H9 (cell line): ENCODE measurements around the gene ADRM1. TPM values are rescaled to one million over a fixed set of nuclear protein-coding genes. Genes with fewer than 3 reads are reported as not detected.

Experiments used
- DNase-seq: peaks from one replicate; pipeline ENCODE4 v3.0.0-alpha.2; 2017
- H2AFZ ChIP-seq: one replicate; pipeline ENCODE4 v1.6.1; 2013; ENCODE audit warnings: mild to moderate bottlenecking, low read length, control low read depth, moderate library complexity
- H2AK5ac ChIP-seq: 2 replicates; pipeline ENCODE4 v1.6.1; 2013; ENCODE audit warnings: low read length, control low read depth, mixed read lengths; ENCODE audit not compliant: insufficient read length
- H2BK120ac ChIP-seq: one replicate; pipeline ENCODE4 v1.6.1; 2013; ENCODE audit warnings: low read depth, mild to moderate bottlenecking, low read length, control low read depth, inconsistent platforms; ENCODE audit not compliant: poor library complexity, severe bottlenecking
- H2BK12ac ChIP-seq: 2 replicates; pipeline ENCODE4 v1.6.1; 2013; ENCODE audit warnings: low read length, control low read depth, mixed read lengths, low read depth; ENCODE audit not compliant: insufficient read length
- H2BK15ac ChIP-seq: 2 replicates; pipeline ENCODE4 v1.6.1; 2013; ENCODE audit warnings: low read depth, low read length, control low read depth
- H2BK20ac ChIP-seq: one replicate; pipeline ENCODE4 v1.6.1; 2013; ENCODE audit warnings: low read depth, mild to moderate bottlenecking, low read length, control low read depth, inconsistent platforms; ENCODE audit not compliant: poor library complexity, severe bottlenecking
- H2BK5ac ChIP-seq: 2 replicates; pipeline ENCODE4 v1.6.1; 2013; ENCODE audit warnings: low read length, control low read depth, mixed read lengths; ENCODE audit not compliant: insufficient read length
- H3K14ac ChIP-seq: 2 replicates; pipeline ENCODE4 v1.6.1; 2013; ENCODE audit warnings: low read length, control low read depth; ENCODE audit not compliant: insufficient read depth
- H3K18ac ChIP-seq: 2 replicates; pipeline ENCODE4 v1.6.1; 2013; ENCODE audit warnings: low read depth, mild to moderate bottlenecking, mixed read lengths, low read length, control low read depth; ENCODE audit not compliant: insufficient read length
- H3K23ac ChIP-seq: 2 replicates; pipeline ENCODE4 v1.6.1; 2013; ENCODE audit warnings: low read length, control low read depth, mixed read lengths, low read depth; ENCODE audit not compliant: insufficient read length
- H3K23me2 ChIP-seq: 2 replicates; pipeline ENCODE4 v1.6.1; 2013; ENCODE audit warnings: low read depth, mild to moderate bottlenecking, mixed read lengths, low read length, control low read depth; ENCODE audit not compliant: insufficient read length, poor library complexity, severe bottlenecking
- H3K27ac ChIP-seq: 2 replicates; pipeline ENCODE4 v1.5.1; 2013; ENCODE audit warnings: low read length, control low read depth, mixed read lengths, low read depth; ENCODE audit not compliant: insufficient read length
- H3K27me3 ChIP-seq: 2 replicates; pipeline ENCODE4 v1.6.1; 2013; ENCODE audit warnings: low read length, control low read depth, inconsistent platforms; ENCODE audit not compliant: insufficient read depth
- H3K4ac ChIP-seq: 2 replicates; pipeline ENCODE4 v1.6.1; 2013; ENCODE audit warnings: low read depth, mild to moderate bottlenecking, control low read depth, inconsistent platforms, low read length, moderate library complexity
- H3K4me1 ChIP-seq: 2 replicates; pipeline ENCODE4 v1.6.1; 2013; ENCODE audit warnings: low read length, control low read depth, inconsistent platforms; ENCODE audit not compliant: insufficient read depth
- H3K4me2 ChIP-seq: 2 replicates; pipeline ENCODE4 v1.6.1; 2013; ENCODE audit warnings: low read length, control low read depth, mixed read lengths; ENCODE audit not compliant: insufficient read length, insufficient read depth
- H3K56ac ChIP-seq: 2 replicates; pipeline ENCODE4 v1.6.1; 2013; ENCODE audit warnings: low read depth, mild to moderate bottlenecking, mixed read lengths, low read length, control low read depth; ENCODE audit not compliant: insufficient read length
- H3K79me1 ChIP-seq: 2 replicates; pipeline ENCODE4 v1.6.1; 2013; ENCODE audit warnings: low read depth, mild to moderate bottlenecking, moderate library complexity, low read length, control low read depth, inconsistent platforms; ENCODE audit not compliant: insufficient read depth, poor library complexity, severe bottlenecking
- H3K79me2 ChIP-seq: 2 replicates; pipeline ENCODE4 v1.6.1; 2013; ENCODE audit warnings: low read length, control low read depth, inconsistent platforms; ENCODE audit not compliant: insufficient read depth
- H3K9ac ChIP-seq: 2 replicates; pipeline ENCODE4 v1.6.1; 2013; ENCODE audit warnings: low read length, control low read depth, mixed read lengths; ENCODE audit not compliant: insufficient read length; ENCODE audit errors: extremely low read depth
- H3K9me3 ChIP-seq: one replicate; pipeline ENCODE4 v1.6.1; 2013; ENCODE audit warnings: low read depth, low read length, inconsistent platforms; ENCODE audit not compliant: control insufficient read depth
- H3T11ph ChIP-seq: one replicate; pipeline ENCODE4 v1.6.1; 2013; ENCODE audit warnings: mild to moderate bottlenecking, low read length, control low read depth, inconsistent platforms
- H4K20me1 ChIP-seq: one replicate; pipeline ENCODE4 v1.6.1; 2013; ENCODE audit not compliant: control insufficient read depth, insufficient read length, insufficient read depth
- H4K5ac ChIP-seq: 2 replicates; pipeline ENCODE4 v1.6.1; 2013; ENCODE audit warnings: low read depth, mild to moderate bottlenecking, mixed read lengths, low read length, control low read depth; ENCODE audit not compliant: insufficient read length
- H4K8ac ChIP-seq: replicated peaks from 2 replicates; pipeline ENCODE4 v1.6.1; 2013; ENCODE audit warnings: low read length, control low read depth, mixed read lengths, low read depth; ENCODE audit not compliant: insufficient read length
- H4K91ac ChIP-seq: 2 replicates; pipeline ENCODE4 v1.6.1; 2013; ENCODE audit warnings: low read depth, mild to moderate bottlenecking, moderate library complexity, mixed read lengths, low read length, control low read depth; ENCODE audit not compliant: insufficient read length
- H3K27ac Mint-ChIP-seq, 3 experiments: 2 replicates in 2 of 3; 3 replicates in 1 of 3; pipeline ENCODE4 v1.8.0; 2020 to 2021; ENCODE audit warnings: mixed read lengths in 3 of 3, mild to moderate bottlenecking in 1 of 3, moderate library complexity in 1 of 3
- H3K27me3 Mint-ChIP-seq: 2 replicates; pipeline ENCODE4 v1.8.0; 2021; ENCODE audit warnings: low read depth, mild to moderate bottlenecking, moderate library complexity, mixed read lengths
- H3K36me3 Mint-ChIP-seq, 3 experiments: 2 replicates in 2 of 3; 3 replicates in 1 of 3; pipeline ENCODE4 v1.8.0; 2020 to 2021; ENCODE audit warnings: low read depth in 3 of 3, mixed read lengths in 3 of 3; ENCODE audit not compliant: insufficient read depth in 1 of 3
- H3K4me1 Mint-ChIP-seq, 2 experiments: 2 replicates each; pipeline ENCODE4 v1.8.0; 2020; ENCODE audit warnings: mixed read lengths in 2 of 2
- H3K4me3 Mint-ChIP-seq, 2 experiments: 2 replicates in 1 of 2; 3 replicates in 1 of 2; pipeline ENCODE4 v1.8.0; 2020 to 2021; ENCODE audit warnings: mild to moderate bottlenecking in 2 of 2, mixed read lengths in 2 of 2, moderate library complexity in 1 of 2
- H3K9me3 Mint-ChIP-seq, 2 experiments: 2 replicates in 1 of 2; 3 replicates in 1 of 2; pipeline ENCODE4 v1.8.0; 2020; ENCODE audit warnings: mild to moderate bottlenecking in 2 of 2, mixed read lengths in 2 of 2, moderate library complexity in 1 of 2
- CTCF ChIP-seq: fragments of 200-600 bp; sonication (generic); conservative IDR thresholded peaks from 3 replicates; pipeline ENCODE4 v1.8.0; 2021; ENCODE audit warnings: antibody characterized with exemption, mild to moderate bottlenecking
- WGBS: extraction: QIAGEN DNeasy Blood & Tissue Kit; methylation state at CpG from one replicate; pipeline ENCODE4 v1.1.7; 2013; ENCODE audit warnings: missing lambda C conversion rate, low lambda C conversion rate, mixed read lengths; ENCODE audit not compliant: insufficient read length; ENCODE audit errors: extremely low coverage; 5-methylcytosine and 5-hydroxymethylcytosine counted together
- total RNA-seq: library from RNA; stranded (reverse); gene quantifications from 2 replicates; pipeline ENCODE4 v1.2.1, GENCODE V29; 2021

The ADRM1 gene
- total RNA-seq, 1 experiment from 2014 or later = 153 TPM

DNA sequence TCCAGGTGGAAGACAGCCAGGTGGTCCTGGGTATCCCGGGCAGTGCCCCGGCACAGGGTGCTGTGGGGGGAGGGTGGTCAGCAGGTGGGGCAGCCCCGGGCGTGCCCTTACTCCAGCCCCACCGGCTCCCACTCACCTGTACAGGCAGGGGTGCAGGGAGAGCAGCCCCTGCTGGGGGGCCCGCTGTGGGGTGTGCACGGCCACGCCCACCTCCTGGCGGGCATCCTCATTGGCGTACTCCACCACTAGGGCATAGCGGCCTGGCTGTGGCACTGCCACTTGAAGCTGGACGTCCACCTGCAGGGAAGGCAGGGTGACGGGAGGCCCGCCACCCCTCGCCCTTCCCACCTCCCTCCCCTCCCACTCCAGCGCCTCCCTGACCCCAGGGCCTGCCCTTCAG is 29.6 kb downstream of the ADRM1 start:
- Mint-ChIP-seq H3K4me1 (no peaks in the 10 kb centered on the region), H3K27me3 (no peaks in the 10 kb centered on the region)
- no peak overlapping the region for H3K18ac ChIP-seq

More for the DNA sequence above, 29.6 kb downstream of the ADRM1 start:
- Histone ChIP-seq H3T11ph (no peak overlapping the region), H3K79me1 (no peaks in the 10 kb centered on the region), H2BK12ac (no peak overlapping the region), H3K4me2 (no peak overlapping the region), H2BK15ac (no peak overlapping the region), H2BK5ac (no peak overlapping the region), H3K56ac (no peak overlapping the region), H3K23me2 (no peaks in the 10 kb centered on the region), H2BK20ac (no peak overlapping the region), H3K27ac (no peak overlapping the region), H2AK5ac (no peak overlapping the region), H3K27me3 (no peaks in the 10 kb centered on the region), H4K5ac (no peak overlapping the region), H4K91ac (no peak overlapping the region), H3K4me1 (no peaks in the 10 kb centered on the region), H2AFZ (no peak overlapping the region), H3K14ac (no peak overlapping the region), H3K79me2 (no peaks in the 10 kb centered on the region), H2BK120ac (no peak overlapping the region), H3K9me3 (no peaks in the 10 kb centered on the region), H4K20me1 (peaks cover 3% of the 10 kb centered on the region), H3K4ac (no peak overlapping the region), H4K8ac (no peak overlapping the region), H3K9ac (no peak overlapping the region), H3K23ac (no peak overlapping the region)
- Mint-ChIP-seq H3K4me3 (no peak overlapping the region), H3K27ac (no peak overlapping the region), H3K36me3 (peaks cover 8 to 56% (median 46%) of the 10 kb centered on the region in 3 experiments; a peak in 6 of 7 replicates), H3K9me3 (no peaks in the 10 kb centered on the region)
- no peak for TF ChIP-seq CTCF
- no peak for DNase-seq
- WGBS = no CpG with 5 or more reads among the region's 16 CpGs
